ENCODE results near the gene PLA2G2C. TPM values are rescaled to one million over a fixed set of nuclear protein-coding genes. Genes with fewer than 3 reads are reported as not detected.

The PLA2G2C gene, protein sequence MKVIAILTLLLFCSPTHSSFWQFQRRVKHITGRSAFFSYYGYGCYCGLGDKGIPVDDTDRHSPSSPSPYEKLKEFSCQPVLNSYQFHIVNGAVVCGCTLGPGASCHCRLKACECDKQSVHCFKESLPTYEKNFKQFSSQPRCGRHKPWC
- total RNA-seq (2022; extraction: Qiagen RNA extraction; ENCODE audit: low read depth): not detected in 5 replicates

DNA sequence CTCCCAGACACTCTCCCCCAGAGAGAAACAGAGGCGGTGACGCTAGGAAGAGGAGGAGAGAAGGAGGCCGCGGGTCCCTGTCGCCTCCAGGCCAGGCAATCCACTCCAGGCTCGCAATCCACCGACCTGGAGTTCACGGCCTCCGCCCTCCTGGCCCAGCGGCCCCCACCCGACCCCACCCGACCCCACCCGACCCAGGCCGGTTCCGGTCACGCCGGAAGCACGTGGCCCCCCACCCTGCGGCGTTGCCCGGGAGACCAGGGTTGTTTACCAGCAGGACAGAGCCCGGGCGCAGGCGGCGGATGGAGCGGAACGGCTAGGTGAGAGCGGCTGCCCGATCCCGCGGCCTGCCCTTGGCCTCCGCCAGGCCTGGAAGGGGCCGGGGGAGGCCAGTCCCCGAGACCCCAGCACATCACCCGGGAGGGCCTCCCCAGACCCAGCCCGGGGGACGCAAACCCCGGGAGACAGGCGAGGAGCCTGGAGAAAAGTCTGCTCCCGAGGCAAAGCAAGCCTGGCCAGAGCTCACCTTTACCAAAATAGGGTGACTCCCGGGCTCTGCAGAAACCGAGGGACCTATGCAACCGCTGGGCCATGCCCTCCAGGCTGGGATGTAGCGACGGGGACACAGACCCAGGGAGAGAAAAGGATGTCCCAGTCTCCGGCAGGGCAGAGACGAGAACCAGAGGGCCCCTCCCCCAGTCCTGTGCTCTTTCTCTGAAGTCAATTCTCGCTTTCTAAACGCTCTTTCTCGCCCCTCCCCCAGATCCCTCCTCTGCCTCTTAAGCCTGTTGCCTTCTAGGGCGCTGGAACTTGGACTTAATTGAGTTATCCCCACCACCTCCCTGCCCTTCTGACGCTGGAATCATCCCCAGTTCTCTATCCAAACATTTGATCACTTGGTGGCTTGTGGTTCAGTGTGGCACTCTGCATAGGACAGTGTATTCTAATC, at the start of gene PLA2G2C, which contains the start of gene UBXN10:
TSS of gene PLA2G2C (minus strand) at position 685 of the 949 bp plus-strand sequence. CDS start 9,155 bp downstream, outside the sequence.
TSS of gene UBXN10 (plus strand) at position 263 of the 949 bp plus-strand sequence. CDS start 4,466 bp downstream, outside the sequence.

DNA sequence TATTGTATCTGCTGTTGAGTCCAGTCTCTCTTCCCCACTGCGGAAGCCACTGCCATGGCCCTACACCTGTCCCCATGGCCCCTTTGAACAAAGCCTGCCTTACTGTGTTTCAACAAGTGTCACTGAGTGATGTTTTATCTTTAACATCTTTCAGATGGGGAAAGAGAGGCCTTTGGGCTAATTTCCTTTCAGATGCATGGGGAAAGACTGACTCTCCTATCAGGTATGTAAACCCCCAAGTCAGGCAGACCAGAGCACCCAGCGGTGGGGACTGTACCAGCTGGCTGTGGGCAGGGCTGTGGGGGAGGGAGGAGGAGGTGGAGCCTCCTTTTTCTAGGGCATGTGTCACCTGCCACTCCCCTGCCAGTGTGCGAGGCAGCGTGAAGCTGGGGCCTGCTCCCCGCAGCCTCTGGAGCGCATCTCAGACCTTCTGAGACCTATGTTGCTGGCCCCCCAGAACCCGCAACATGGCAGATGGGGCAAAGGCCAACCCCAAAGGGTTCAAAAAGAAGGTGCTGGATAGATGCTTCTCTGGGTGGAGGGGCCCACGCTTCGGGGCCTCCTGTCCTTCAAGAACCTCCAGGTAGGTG, 47.3 kb downstream of the PLA2G2C start, which contains the start of gene PLA2G2F:
TSS of gene PLA2G2F (plus strand) at position 363 of the 590 bp plus-strand sequence. CDS start at position 468, 105 bp downstream.

GRCh38 chr1:20119347-20119746, 67.0 kb downstream of the PLA2G2C start, which contains the start of gene PLA2G2D:
Gene PLA2G2D, minus strand, starts transcription at chr1:20119536. Its CDS starts 38 bp downstream, at chr1:20119498.

Other genes starting within 250 kb of the PLA2G2C start
- gene PLA2G2A, start 206.9 kb downstream of the PLA2G2C start, total RNA-seq (2022; extraction: Qiagen RNA extraction; ENCODE audit: low read depth): not detected in 5 replicates
- not detected in 5 replicates for gene PLA2G5, start 116.3 kb downstream of the PLA2G2C start, total RNA-seq (2022; extraction: Qiagen RNA extraction; ENCODE audit: low read depth)
- not detected in 5 replicates for gene PLA2G2D, start 67.0 kb downstream of the PLA2G2C start, total RNA-seq (2022; extraction: Qiagen RNA extraction; ENCODE audit: low read depth)
- not detected in 5 replicates for gene PLA2G2F, start 47.2 kb downstream of the PLA2G2C start, total RNA-seq (2022; extraction: Qiagen RNA extraction; ENCODE audit: low read depth)
- gene UBXN10, start 422 bp downstream of the PLA2G2C start, total RNA-seq (2022; extraction: Qiagen RNA extraction; ENCODE audit: low read depth): not detected in 5 replicates
- not detected in 5 replicates for gene VWA5B1, start 104.4 kb upstream of the PLA2G2C start, total RNA-seq (2022; extraction: Qiagen RNA extraction; ENCODE audit: low read depth)